ENCODE results near the gene ADGRF3.

DNA sequence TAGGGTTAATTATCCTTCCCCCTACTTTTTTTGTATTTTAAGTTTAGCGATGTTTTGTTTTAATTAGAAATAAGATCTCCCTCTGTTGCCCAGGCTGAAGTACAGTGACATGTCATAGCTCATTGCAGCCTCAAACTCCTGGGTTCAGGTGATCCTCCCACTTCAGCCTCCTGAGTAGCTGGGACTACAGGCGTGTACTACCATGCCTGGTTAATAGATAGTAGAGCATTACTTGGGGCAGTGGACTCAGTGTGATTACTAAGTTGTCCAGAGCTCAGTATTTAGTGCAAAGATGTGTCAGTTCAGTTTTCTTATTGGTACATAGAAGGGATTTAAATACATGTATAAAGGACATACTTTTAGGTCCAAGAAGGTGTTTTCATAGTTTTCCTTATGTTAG lies 9.5 kb upstream of the ADGRF3 start:
- TF ChIP-seq POLR2A (IDR thresholded peaks at IDR 0.05), result no peak
- TF ChIP-seq, protein P1, sequence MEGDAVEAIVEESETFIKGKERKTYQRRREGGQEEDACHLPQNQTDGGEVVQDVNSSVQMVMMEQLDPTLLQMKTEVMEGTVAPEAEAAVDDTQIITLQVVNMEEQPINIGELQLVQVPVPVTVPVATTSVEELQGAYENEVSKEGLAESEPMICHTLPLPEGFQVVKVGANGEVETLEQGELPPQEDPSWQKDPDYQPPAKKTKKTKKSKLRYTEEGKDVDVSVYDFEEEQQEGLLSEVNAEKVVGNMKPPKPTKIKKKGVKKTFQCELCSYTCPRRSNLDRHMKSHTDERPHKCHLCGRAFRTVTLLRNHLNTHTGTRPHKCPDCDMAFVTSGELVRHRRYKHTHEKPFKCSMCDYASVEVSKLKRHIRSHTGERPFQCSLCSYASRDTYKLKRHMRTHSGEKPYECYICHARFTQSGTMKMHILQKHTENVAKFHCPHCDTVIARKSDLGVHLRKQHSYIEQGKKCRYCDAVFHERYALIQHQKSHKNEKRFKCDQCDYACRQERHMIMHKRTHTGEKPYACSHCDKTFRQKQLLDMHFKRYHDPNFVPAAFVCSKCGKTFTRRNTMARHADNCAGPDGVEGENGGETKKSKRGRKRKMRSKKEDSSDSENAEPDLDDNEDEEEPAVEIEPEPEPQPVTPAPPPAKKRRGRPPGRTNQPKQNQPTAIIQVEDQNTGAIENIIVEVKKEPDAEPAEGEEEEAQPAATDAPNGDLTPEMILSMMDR (IDR thresholded peaks at IDR 0.05), result no peak
- TF ChIP-seq EP300 (IDR thresholded peaks at IDR 0.05), result no peak
- TF ChIP-seq POLR2AphosphoS5 (IDR thresholded peaks at IDR 0.05), result no peak

All from upper lobe of left lung (tissue), 4 donors.